SK-N-SH treated with all-trans-retinoic acid at 6 μM for 48 hours (cell line): ENCODE results near the gene DNAJB1.

Experiments
- ATAC-seq: fragments of 200-7000 bp; cut with Tn5 transposase; 3 replicates; pipeline ENCODE4 v1.9.1; 2020; ENCODE audit warnings: mild to moderate bottlenecking, moderate library complexity
- CSDC2 ChIP-seq: fragments of 250-450 bp; sonication (Bioruptor Pico); IDR thresholded peaks from 2 replicates; pipeline ENCODE4 v1.5.0; 2020; ENCODE audit warnings: mild to moderate bottlenecking, moderate library complexity
- CSRNP3 ChIP-seq: fragments of 250-450 bp; sonication (Bioruptor Pico); IDR thresholded peaks from 2 replicates; pipeline ENCODE4 v1.5.1; 2021; ENCODE audit warnings: mild to moderate bottlenecking, moderate library complexity
- OSR1 ChIP-seq: fragments of 250-450 bp; sonication (Bioruptor Pico); IDR thresholded peaks from 2 replicates; pipeline ENCODE4 v1.8.0; 2022; ENCODE audit warnings: moderate library complexity, mild to moderate bottlenecking, inconsistent platforms
- POU6F1 ChIP-seq: fragments of 250-450 bp; sonication (Bioruptor Pico); IDR thresholded peaks from 2 replicates; pipeline ENCODE4 v1.8.0; 2021; ENCODE audit warnings: low read depth, mild to moderate bottlenecking, moderate library complexity, borderline replicate concordance
- PPARA ChIP-seq: fragments of 250-450 bp; sonication (Bioruptor Pico); IDR thresholded peaks from 2 replicates; pipeline ENCODE4 v1.5.0; 2020; ENCODE audit warnings: mild to moderate bottlenecking, borderline replicate concordance
- RARB ChIP-seq: fragments of 250-450 bp; sonication (Bioruptor Pico); IDR thresholded peaks from 2 replicates; pipeline ENCODE4 v1.8.0; 2021; ENCODE audit warnings: mild to moderate bottlenecking, moderate library complexity
- ZC3H10 ChIP-seq: fragments of 250-450 bp; sonication (Bioruptor Pico); IDR thresholded peaks from 2 replicates; pipeline ENCODE4 v1.5.1; 2021; ENCODE audit warnings: mild to moderate bottlenecking, moderate library complexity
- ZFP3 ChIP-seq: fragments of 250-450 bp; sonication (Bioruptor Pico); IDR thresholded peaks from 2 replicates; pipeline ENCODE4 v1.5.0; 2020; ENCODE audit warnings: mild to moderate bottlenecking, moderate library complexity
- TF ChIP-seq, protein P1 (sequence below): fragments of 250-450 bp; sonication (Bioruptor Pico); IDR thresholded peaks from 2 replicates; pipeline ENCODE4 v1.5.1; 2020; ENCODE audit warnings: low read depth, mild to moderate bottlenecking, moderate library complexity

DNAJB1 gene

DNA sequence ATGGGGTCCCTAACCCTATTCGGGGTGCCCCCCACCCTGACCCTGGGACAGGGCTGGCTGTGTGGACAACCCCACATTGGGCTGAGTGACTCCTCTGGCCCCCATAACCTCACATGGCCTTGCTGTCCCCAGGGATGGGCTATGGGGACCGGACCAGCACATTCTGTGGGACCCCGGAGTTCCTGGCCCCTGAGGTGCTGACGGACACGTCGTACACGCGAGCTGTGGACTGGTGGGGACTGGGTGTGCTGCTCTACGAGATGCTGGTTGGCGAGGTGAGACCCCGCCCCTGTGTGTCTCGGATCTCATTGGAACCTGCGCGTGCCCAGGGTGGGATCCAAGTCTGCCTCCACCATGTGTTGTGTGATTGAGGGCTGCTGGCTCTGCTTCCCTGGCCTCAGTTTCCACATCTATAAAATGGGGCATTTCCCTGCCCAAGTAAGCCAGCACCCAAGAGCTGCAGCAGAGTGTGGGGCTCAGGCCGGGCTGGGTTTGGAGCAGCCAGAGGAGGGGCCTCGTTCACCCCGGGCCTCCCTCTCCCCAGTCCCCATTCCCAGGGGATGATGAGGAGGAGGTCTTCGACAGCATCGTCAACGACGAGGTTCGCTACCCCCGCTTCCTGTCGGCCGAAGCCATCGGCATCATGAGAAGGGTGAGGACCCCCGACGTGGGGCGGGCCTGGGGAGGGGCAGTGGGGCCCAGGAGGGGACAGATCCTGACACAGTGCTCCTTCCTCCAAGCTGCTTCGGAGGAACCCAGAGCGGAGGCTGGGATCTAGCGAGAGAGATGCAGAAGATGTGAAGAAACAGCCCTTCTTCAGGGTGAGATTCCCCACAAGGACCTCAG, 47.9 kb downstream of the DNAJB1 start (continued):
- TF ChIP-seq RARB (CRISPR knock-in tag) (no peak), ZC3H10 (CRISPR knock-in tag) (no peak), OSR1 (CRISPR knock-in tag) (no peak)
- TF ChIP-seq, protein P1, sequence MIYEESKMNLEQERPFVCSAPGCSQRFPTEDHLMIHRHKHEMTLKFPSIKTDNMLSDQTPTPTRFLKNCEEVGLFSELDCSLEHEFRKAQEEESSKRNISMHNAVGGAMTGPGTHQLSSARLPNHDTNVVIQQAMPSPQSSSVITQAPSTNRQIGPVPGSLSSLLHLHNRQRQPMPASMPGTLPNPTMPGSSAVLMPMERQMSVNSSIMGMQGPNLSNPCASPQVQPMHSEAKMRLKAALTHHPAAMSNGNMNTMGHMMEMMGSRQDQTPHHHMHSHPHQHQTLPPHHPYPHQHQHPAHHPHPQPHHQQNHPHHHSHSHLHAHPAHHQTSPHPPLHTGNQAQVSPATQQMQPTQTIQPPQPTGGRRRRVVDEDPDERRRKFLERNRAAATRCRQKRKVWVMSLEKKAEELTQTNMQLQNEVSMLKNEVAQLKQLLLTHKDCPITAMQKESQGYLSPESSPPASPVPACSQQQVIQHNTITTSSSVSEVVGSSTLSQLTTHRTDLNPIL = no peak

DNA sequence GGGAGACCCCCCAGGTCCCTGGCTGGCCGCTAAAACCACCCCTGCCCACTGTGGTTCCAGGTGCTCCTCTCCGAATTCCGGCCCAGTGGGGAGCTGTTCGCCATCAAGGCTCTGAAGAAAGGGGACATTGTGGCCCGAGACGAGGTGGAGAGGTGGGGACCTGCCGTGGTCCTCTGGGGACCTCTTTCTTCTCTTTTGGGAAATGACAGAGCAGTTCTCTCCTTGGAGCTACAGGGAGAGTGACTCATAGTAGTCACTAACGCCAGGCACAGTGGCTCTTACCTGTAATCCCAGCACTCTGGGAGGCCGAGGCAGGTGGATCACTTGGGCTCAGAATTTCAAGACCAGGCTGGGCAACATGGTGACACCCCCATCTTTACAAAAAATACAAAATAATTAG, 50.4 kb downstream of the DNAJB1 start:
- no peak for TF ChIP-seq PPARA (CRISPR knock-in tag)
- TF ChIP-seq, all 23 proteins: peak for 0
- no peak for ATAC-seq

GRCh38 chr19:14467391-14467790, 50.8 kb downstream of the DNAJB1 start:
- no peak for ATAC-seq
- TF ChIP-seq CSRNP3 (no peak), ZFP3 (CRISPR knock-in tag) (no peak), CSDC2 (no peak), POU6F1 (CRISPR knock-in tag) (no peak)
- TF ChIP-seq, protein P1 = no peak
- TF ChIP-seq, all 23 proteins: peak for 0
